Neural crest cell (in vitro differentiated cells): Measurements from ENCODE around the gene ACSL3. TPM values are rescaled to one million over a fixed set of nuclear protein-coding genes. Genes with fewer than 3 reads are reported as not detected.

Experiments used
- DNase-seq: peaks from one replicate; pipeline ENCODE4 v3.0.0; 2021; ENCODE audit warnings: low read depth, mixed read lengths, low spot score
- H3K27ac Mint-ChIP-seq: one replicate; pipeline ENCODE4 v1.8.0; 2021; ENCODE audit warnings: mild to moderate bottlenecking, mixed read lengths; ENCODE audit not compliant: unreplicated experiment
- H3K27me3 Mint-ChIP-seq: 2 replicates; pipeline ENCODE4 v1.8.0; 2021; ENCODE audit warnings: low read depth, mild to moderate bottlenecking, mixed read lengths
- H3K36me3 Mint-ChIP-seq: 2 replicates; pipeline ENCODE4 v1.8.0; 2021; ENCODE audit warnings: low read depth, mild to moderate bottlenecking, mixed read lengths
- H3K4me1 Mint-ChIP-seq: 2 replicates; pipeline ENCODE4 v1.8.0; 2021; ENCODE audit warnings: mixed read lengths
- H3K4me3 Mint-ChIP-seq: one replicate; pipeline ENCODE4 v1.8.0; 2021; ENCODE audit warnings: mild to moderate bottlenecking, mixed read lengths
- H3K9me3 Mint-ChIP-seq: 2 replicates; pipeline ENCODE4 v1.8.0; 2021; ENCODE audit warnings: mixed read lengths
- total RNA-seq: library from RNA; stranded (reverse); gene quantifications from 2 replicates; pipeline ENCODE4 v1.2.1, GENCODE V29; 2021
- TF ChIP-seq, protein P1 (sequence below): fragments of 200-600 bp; sonication (generic); conservative IDR thresholded peaks from 2 replicates; pipeline ENCODE4 v1.5.0; 2021; ENCODE audit warnings: antibody characterized with exemption, mild to moderate bottlenecking

Gene ACSL3
- total RNA-seq, 1 donor from 2014 or later = 89.5 TPM

DNA sequence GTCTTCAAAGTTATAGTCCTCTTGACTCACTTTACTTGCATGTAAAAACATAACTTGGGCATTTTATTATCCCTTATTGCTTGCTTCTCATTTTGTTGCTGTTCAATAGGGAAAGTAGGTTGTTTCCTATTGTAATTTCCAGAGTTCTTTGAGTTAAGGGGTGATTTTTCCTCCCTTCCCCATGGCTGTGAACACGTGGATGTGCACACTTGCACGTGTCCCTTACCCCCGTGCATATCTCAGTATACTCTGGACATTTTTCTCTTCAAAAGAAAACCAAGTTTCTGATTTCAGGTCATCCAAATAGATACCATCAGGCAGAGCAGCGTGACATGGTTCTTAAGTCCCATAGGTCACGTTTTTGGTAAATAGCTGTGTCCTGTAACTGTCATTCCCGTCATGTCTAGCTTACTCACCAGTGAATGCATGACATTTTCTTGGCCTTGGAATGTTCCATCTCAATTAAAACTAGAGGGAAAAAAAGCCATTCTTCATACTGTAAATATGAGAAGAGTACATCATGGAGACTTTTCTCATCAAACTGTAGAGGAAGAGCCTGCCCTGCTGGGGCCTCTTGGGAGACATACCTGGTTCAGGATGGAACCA is 107.8 kb downstream of the ACSL3 start:
- DNase-seq = no peak
- no peak overlapping the region for H3K4me3 Mint-ChIP-seq
- H3K27ac Mint-ChIP-seq = no peak overlapping the region
- H3K9me3 Mint-ChIP-seq = peaks cover 3% of the 10 kb centered on the region
- H3K27me3 Mint-ChIP-seq = no peaks in the 10 kb centered on the region
- TF ChIP-seq, protein P1, sequence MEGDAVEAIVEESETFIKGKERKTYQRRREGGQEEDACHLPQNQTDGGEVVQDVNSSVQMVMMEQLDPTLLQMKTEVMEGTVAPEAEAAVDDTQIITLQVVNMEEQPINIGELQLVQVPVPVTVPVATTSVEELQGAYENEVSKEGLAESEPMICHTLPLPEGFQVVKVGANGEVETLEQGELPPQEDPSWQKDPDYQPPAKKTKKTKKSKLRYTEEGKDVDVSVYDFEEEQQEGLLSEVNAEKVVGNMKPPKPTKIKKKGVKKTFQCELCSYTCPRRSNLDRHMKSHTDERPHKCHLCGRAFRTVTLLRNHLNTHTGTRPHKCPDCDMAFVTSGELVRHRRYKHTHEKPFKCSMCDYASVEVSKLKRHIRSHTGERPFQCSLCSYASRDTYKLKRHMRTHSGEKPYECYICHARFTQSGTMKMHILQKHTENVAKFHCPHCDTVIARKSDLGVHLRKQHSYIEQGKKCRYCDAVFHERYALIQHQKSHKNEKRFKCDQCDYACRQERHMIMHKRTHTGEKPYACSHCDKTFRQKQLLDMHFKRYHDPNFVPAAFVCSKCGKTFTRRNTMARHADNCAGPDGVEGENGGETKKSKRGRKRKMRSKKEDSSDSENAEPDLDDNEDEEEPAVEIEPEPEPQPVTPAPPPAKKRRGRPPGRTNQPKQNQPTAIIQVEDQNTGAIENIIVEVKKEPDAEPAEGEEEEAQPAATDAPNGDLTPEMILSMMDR = no peak
- H3K36me3 Mint-ChIP-seq = no peaks in the 10 kb centered on the region
- no peaks in the 10 kb centered on the region for H3K4me1 Mint-ChIP-seq

DNA sequence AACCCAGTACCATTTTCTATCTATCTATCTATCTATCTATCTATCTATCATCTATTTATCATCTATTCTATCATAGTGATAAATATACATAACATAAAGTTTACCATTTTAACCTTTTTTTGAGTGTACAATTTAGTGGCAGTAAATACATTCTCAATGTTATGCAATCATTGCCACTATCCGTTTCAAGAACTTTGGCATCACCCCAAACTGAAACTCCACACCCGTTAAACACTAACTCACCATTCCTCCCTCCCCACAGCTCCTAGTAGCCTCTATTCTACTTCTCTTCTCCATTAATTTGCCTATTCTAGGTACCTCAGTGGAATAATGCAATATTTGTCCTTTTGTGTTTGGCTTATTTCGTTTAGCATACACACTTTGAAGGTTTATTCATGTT is 108.7 kb downstream of the ACSL3 start:
- Mint-ChIP-seq H3K36me3 (no peaks in the 10 kb centered on the region), H3K4me1 (no peaks in the 10 kb centered on the region), H3K27me3 (no peaks in the 10 kb centered on the region), H3K4me3 (no peak overlapping the region), H3K9me3 (no peaks in the 10 kb centered on the region), H3K27ac (no peak overlapping the region)
- no peak for DNase-seq
- TF ChIP-seq, protein P1 = no peak

DNA sequence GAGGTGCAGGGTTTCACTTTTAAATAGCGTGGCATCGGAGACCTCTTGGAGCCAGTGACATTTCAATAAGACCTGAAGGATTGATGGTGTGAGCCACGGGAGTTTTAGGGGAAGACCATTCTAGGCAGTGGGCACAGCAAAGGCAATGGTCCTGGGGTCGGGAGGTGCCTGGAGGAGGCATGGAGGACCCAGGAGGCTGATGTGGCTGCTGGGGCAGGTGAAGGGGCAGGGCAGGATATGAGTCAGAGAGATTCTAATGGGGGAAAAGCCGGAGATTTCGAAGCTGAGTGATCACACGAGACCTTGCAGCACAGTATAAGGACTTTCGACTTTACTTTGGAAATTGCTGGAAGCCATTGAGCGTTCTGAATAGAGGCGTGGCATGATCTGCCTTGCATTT is 111.6 kb downstream of the ACSL3 start:
- TF ChIP-seq, protein P1 = no peak
- Mint-ChIP-seq H3K27me3 (no peaks in the 10 kb centered on the region), H3K4me3 (no peak overlapping the region), H3K9me3 (no peaks in the 10 kb centered on the region), H3K36me3 (no peaks in the 10 kb centered on the region), H3K27ac (no peak overlapping the region), H3K4me1 (no peaks in the 10 kb centered on the region)
- no peak for DNase-seq

DNA sequence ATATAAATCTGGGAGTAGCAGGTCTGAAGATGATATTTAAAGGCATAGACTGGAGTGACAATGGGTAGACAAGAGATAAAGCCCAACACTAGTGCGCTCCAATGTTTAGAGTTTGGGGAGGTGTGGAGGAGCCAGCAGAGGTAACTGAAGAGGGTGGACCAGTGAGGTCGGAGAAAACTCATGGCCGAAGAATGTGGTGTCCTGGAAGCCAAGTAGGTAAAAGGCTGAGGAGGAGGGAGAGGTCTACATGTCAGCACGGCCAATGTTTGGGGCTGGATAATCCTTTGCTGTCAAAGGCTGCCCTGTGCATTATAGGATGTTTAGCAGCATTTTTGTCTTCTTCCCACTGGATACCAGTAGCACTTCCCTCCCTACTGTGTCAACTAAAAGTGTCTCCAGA is 112.4 kb downstream of the ACSL3 start:
- no peak for DNase-seq
- Mint-ChIP-seq H3K36me3 (no peaks in the 10 kb centered on the region), H3K4me3 (no peak overlapping the region), H3K27me3 (no peaks in the 10 kb centered on the region), H3K27ac (no peak overlapping the region), H3K9me3 (no peaks in the 10 kb centered on the region), H3K4me1 (no peaks in the 10 kb centered on the region)
- TF ChIP-seq, protein P1 = no peak

DNA sequence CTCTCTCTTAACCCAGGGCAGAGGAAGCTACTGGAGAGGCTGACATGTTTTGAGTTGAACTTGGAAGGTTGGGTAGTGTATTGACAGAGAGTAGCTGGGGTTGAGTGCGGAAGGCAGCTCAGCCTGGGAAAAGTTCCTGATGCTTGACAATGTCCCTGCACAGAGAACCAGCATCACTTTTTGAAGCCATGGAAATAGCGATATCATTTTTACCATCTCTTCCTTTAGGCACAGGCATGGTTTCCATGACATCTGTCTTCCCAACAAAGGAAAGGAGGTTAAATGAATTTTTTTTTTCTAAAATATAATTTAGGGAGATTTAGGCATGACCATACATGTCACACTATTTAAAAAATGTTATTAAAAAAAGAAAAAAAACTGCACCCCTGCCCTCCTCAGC is 112.9 kb downstream of the ACSL3 start:
- no peak overlapping the region for H3K4me3 Mint-ChIP-seq
- no peaks in the 10 kb centered on the region for H3K36me3 Mint-ChIP-seq
- TF ChIP-seq, protein P1 = no peak
- H3K27me3 Mint-ChIP-seq = no peaks in the 10 kb centered on the region
- no peaks in the 10 kb centered on the region for H3K9me3 Mint-ChIP-seq
- no peak for DNase-seq
- H3K4me1 Mint-ChIP-seq = no peaks in the 10 kb centered on the region
- no peak overlapping the region for H3K27ac Mint-ChIP-seq
